Uterus (tissue), 2 donors: ENCODE results near the gene FUNDC2.

Source experiments
- CTCF ChIP-seq, 4 experiments: fragments of 200-600 bp in 2 of 4; fragments of 450-650 bp in 2 of 4; sonication (generic) in 2 of 4; IDR thresholded peaks; one replicate each; pipeline ENCODE4 v1.5.1; 2016 to 2019; ENCODE audit warnings: antibody characterized with exemption in 4 of 4, mild to moderate bottlenecking in 2 of 4, moderate library complexity in 1 of 4
- POLR2A ChIP-seq, 2 donors: fragments of 450-650 bp; IDR thresholded peaks; one replicate each; pipeline ENCODE4 v1.6.1; 2016; ENCODE audit warnings: antibody characterized with exemption in 2 of 2, mild to moderate bottlenecking in 1 of 2, moderate library complexity in 1 of 2

- TF ChIP-seq POLR2A (IDR thresholded peaks at IDR 0.05) (no peak), CTCF (IDR thresholded peaks at IDR 0.05) (no peak)
Observed at GRCh38 chrX:155001873-155002272, 24.8 kb upstream of the FUNDC2 start.
